HepG2 (cell line): Measurements from ENCODE around the gene TXNDC16. TPM values are rescaled to one million over a fixed set of nuclear protein-coding genes. Genes with fewer than 3 reads are reported as not detected.
A peak's percentile ranks its signal among the peaks of the same experiment; 100 is the strongest.

ENCODE experiments used
- JUND ChIP-seq: sonication (generic); formaldehyde crosslinking; IDR thresholded peaks from 2 replicates; pipeline ENCODE4 v1.8.0; 2022; ENCODE audit warnings: mild to moderate bottlenecking, missing genetic modification reagents
- MAFG ChIP-seq: sonication (generic); formaldehyde crosslinking; IDR thresholded peaks from 2 replicates; pipeline ENCODE4 v1.5.1; 2020; ENCODE audit warnings: mild to moderate bottlenecking, missing genetic modification reagents
- SP2 ChIP-seq: sonication (generic); formaldehyde crosslinking; IDR thresholded peaks from 2 replicates; pipeline ENCODE4 v1.5.1; 2020; ENCODE audit warnings: mild to moderate bottlenecking, missing genetic modification reagents
- ZNF251 ChIP-seq: sonication (generic); formaldehyde crosslinking; IDR thresholded peaks from 2 replicates; pipeline ENCODE4 v1.9.0; 2021; ENCODE audit warnings: mild to moderate bottlenecking, missing genetic modification reagents
- ZNF563 ChIP-seq: sonication (generic); formaldehyde crosslinking; IDR thresholded peaks from 2 replicates; pipeline ENCODE4 v1.8.0; 2022; ENCODE audit warnings: mild to moderate bottlenecking, moderate library complexity, missing genetic modification reagents
- ZNF75D ChIP-seq: sonication (generic); formaldehyde crosslinking; IDR thresholded peaks from 2 replicates; pipeline ENCODE4 v1.8.1; 2023; ENCODE audit warnings: missing genetic modification reagents, mild to moderate bottlenecking, borderline replicate concordance
- ZNF839 ChIP-seq: sonication (generic); formaldehyde crosslinking; IDR thresholded peaks from 2 replicates; pipeline ENCODE4 v1.4.0; 2020; ENCODE audit warnings: missing genetic modification reagents, mild to moderate bottlenecking, borderline replicate concordance
- ZNF891 ChIP-seq: sonication (generic); formaldehyde crosslinking; IDR thresholded peaks from 2 replicates; pipeline ENCODE4 v1.5.0; 2020; ENCODE audit warnings: mild to moderate bottlenecking, missing genetic modification reagents
- polyA plus RNA-seq, 8 experiments: library from polyadenylated mRNA; depleted of rRNA in 3 of 8; stranded (reverse) in 7 of 8; unstranded in 1 of 8; fragments of >200 nt; fragmentation: Illumina TruSeq in 4 of 8; extraction: Trizol in 4 of 8; gene quantifications; 2 replicates each; pipeline versions ENCODE4 v1.2.1 to v1.2.3, GENCODE V29; 2011 to 2016; ENCODE audit warnings: low read depth in 4 of 8, missing spikeins in 1 of 8, mixed read lengths in 1 of 8; ENCODE audit not compliant: insufficient read depth in 1 of 8
- total RNA-seq, 5 experiments: library from RNA; depleted of rRNA; stranded (reverse); fragments of >200 nt; fragmentation: Illumina TruSeq; extraction: Trizol; gene quantifications; 2 replicates each; pipeline ENCODE4 v1.2.3, GENCODE V29; 2016; ENCODE audit warnings: low read depth in 1 of 5
- TF ChIP-seq, protein P1 (sequence below): IDR thresholded peaks from 2 replicates; pipeline ENCODE4 v1.6.1; 2012; ENCODE audit warnings: inconsistent platforms
- TF ChIP-seq, protein P2 (sequence below): IDR thresholded peaks from 2 replicates; pipeline ENCODE4 v1.6.1; 2016; ENCODE audit warnings: low read depth, borderline replicate concordance
- TF ChIP-seq, protein P3 (sequence below): sonication (generic); formaldehyde crosslinking; IDR thresholded peaks from 2 replicates; pipeline ENCODE4 v1.4.0; 2020; ENCODE audit warnings: mild to moderate bottlenecking, missing genetic modification reagents
- TF ChIP-seq, protein P4 (sequence below): sonication (generic); formaldehyde crosslinking; IDR thresholded peaks from 2 replicates; pipeline ENCODE4 v1.4.0; 2020; ENCODE audit warnings: missing genetic modification reagents
- TF ChIP-seq, protein P5 (sequence below): sonication (generic); formaldehyde crosslinking; conservative IDR thresholded peaks from 2 replicates; pipeline ENCODE4 v1.4.0; 2020; ENCODE audit warnings: missing genetic modification reagents
- TF ChIP-seq, protein P6 (sequence below), 2 experiments: fragments of 450-650 bp in 1 of 2; sonication (generic) in 1 of 2; formaldehyde crosslinking in 1 of 2; IDR thresholded peaks; 2 replicates each; pipeline versions ENCODE4 v1.6.1 to v1.8.0; 2016 to 2022; ENCODE audit warnings: antibody characterized with exemption in 1 of 2, mild to moderate bottlenecking in 1 of 2, missing genetic modification reagents in 1 of 2

Gene TXNDC16
- total and polyA plus RNA-seq, 2 of the 13 experiments (the other 11 are each of a cell fraction or from before 2014, with no cell fraction given): 4.6 to 6.2 TPM

DNA sequence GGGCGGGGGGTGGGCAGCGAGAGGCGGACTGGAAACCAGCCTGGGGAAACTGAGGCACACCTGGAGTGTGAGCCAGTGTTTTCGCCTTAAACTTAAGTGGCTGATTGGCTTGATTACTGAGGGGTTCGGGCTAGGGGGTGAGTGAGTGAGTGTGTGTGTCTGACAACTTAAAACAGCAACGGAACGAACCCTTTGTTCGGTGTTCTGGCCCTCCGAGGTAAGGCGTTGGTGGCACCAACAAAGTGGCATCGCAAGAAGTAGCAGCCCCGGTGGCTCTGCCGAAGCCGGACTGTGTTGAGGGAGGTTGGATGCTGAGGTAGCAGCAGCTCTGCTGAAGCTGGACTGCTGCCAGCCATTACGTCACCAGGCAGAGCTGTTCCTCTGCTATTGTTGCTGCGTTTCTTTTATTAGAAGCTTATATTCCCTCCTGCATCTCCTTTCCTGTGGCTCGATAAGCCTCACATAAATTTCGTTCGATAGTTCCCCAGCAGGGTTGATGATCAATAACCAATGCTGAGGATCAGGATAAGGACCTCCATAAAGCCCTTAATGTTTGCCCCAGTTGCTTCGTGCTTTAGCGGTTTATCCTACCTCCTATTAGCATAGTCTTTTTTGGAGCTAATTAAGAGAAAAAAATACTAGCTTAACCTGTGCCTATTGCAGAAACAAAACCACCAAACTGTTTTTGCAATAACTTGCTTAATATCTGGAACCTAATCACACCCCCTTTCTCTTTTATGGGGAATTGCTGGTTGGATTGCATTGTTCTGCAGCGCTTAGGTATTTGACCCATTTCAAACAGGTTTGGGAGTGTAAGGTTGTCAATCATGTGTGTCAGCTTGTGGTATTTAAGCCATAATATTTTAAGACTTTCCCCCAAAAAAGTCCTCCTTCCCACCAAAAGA is 1.6 kb upstream of the TXNDC16 start (continued):
- TF ChIP-seq ZNF563 (CRISPR knock-in tag) (no peak; the same call in 1 of the 2 replicates), MAFG (no peak), ZNF75D (CRISPR knock-in tag) (no peak), SP2 (no peak), JUND (CRISPR knock-in tag) (peak; percentile 79; the same call in 1 of the 2 replicates), ZNF891 (CRISPR knock-in tag) (0 out of 2 replicates have a peak, but pooled peaks have one; percentile 40), ZNF839 (CRISPR knock-in tag) (peak; percentile 73; the same call in 1 of the 2 replicates), ZNF251 (no peak)
- TF ChIP-seq, protein P1, sequence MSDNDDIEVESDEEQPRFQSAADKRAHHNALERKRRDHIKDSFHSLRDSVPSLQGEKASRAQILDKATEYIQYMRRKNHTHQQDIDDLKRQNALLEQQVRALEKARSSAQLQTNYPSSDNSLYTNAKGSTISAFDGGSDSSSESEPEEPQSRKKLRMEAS: no peak
- TF ChIP-seq, protein P2, sequence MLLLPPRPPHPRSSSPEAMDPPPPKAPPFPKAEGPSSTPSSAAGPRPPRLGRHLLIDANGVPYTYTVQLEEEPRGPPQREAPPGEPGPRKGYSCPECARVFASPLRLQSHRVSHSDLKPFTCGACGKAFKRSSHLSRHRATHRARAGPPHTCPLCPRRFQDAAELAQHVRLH (CRISPR knock-in tag): peak; percentile 44; the same call in 1 of the 2 replicates
- TF ChIP-seq, protein P3, sequence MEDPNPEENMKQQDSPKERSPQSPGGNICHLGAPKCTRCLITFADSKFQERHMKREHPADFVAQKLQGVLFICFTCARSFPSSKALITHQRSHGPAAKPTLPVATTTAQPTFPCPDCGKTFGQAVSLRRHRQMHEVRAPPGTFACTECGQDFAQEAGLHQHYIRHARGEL (CRISPR knock-in tag): no peak
- TF ChIP-seq, protein P4, sequence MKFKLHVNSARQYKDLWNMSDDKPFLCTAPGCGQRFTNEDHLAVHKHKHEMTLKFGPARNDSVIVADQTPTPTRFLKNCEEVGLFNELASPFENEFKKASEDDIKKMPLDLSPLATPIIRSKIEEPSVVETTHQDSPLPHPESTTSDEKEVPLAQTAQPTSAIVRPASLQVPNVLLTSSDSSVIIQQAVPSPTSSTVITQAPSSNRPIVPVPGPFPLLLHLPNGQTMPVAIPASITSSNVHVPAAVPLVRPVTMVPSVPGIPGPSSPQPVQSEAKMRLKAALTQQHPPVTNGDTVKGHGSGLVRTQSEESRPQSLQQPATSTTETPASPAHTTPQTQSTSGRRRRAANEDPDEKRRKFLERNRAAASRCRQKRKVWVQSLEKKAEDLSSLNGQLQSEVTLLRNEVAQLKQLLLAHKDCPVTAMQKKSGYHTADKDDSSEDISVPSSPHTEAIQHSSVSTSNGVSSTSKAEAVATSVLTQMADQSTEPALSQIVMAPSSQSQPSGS (CRISPR knock-in tag): peak; percentile 97
- TF ChIP-seq, protein P5, sequence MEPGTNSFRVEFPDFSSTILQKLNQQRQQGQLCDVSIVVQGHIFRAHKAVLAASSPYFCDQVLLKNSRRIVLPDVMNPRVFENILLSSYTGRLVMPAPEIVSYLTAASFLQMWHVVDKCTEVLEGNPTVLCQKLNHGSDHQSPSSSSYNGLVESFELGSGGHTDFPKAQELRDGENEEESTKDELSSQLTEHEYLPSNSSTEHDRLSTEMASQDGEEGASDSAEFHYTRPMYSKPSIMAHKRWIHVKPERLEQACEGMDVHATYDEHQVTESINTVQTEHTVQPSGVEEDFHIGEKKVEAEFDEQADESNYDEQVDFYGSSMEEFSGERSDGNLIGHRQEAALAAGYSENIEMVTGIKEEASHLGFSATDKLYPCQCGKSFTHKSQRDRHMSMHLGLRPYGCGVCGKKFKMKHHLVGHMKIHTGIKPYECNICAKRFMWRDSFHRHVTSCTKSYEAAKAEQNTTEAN (CRISPR knock-in tag): no peak
- TF ChIP-seq, protein P6, sequence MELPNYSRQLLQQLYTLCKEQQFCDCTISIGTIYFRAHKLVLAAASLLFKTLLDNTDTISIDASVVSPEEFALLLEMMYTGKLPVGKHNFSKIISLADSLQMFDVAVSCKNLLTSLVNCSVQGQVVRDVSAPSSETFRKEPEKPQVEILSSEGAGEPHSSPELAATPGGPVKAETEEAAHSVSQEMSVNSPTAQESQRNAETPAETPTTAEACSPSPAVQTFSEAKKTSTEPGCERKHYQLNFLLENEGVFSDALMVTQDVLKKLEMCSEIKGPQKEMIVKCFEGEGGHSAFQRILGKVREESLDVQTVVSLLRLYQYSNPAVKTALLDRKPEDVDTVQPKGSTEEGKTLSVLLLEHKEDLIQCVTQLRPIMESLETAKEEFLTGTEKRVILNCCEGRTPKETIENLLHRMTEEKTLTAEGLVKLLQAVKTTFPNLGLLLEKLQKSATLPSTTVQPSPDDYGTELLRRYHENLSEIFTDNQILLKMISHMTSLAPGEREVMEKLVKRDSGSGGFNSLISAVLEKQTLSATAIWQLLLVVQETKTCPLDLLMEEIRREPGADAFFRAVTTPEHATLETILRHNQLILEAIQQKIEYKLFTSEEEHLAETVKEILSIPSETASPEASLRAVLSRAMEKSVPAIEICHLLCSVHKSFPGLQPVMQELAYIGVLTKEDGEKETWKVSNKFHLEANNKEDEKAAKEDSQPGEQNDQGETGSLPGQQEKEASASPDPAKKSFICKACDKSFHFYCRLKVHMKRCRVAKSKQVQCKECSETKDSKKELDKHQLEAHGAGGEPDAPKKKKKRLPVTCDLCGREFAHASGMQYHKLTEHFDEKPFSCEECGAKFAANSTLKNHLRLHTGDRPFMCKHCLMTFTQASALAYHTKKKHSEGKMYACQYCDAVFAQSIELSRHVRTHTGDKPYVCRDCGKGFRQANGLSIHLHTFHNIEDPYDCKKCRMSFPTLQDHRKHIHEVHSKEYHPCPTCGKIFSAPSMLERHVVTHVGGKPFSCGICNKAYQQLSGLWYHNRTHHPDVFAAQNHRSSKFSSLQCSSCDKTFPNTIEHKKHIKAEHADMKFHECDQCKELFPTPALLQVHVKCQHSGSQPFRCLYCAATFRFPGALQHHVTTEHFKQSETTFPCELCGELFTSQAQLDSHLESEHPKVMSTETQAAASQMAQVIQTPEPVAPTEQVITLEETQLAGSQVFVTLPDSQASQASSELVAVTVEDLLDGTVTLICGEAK (IDR thresholded peaks at IDR 0.05): no peak
- TF ChIP-seq, protein P6 (CRISPR knock-in tag; IDR thresholded peaks at IDR 0.05): 0 out of 2 replicates have a peak, but pooled peaks have one; percentile 37
